Umbilical cord (tissue), 2 donors: Measurements from ENCODE around the gene CATSPERZ. TPM values are rescaled to one million over a fixed set of nuclear protein-coding genes. Genes with fewer than 3 reads are reported as not detected.
"Not testable (repeated sequence)": the region's sequence is repeated elsewhere in the genome, so short reads cannot be mapped to it uniquely, and the experiment has no call there.

Source experiments
- DNase-seq: peaks from one replicate; pipeline ENCODE4 v3.0.0-alpha.2; 2015; ENCODE audit warnings: low spot score
- total RNA-seq: library from RNA; depleted of rRNA; stranded (reverse); fragments of >200 nt; gene quantifications from one replicate; pipeline ENCODE4 v1.2.3, GENCODE V29; 2014; ENCODE audit warnings: low replicate concordance; ENCODE audit not compliant: insufficient read depth

Gene CATSPERZ
- total RNA-seq, 1 donor from 2014 or later: not detected

DNA sequence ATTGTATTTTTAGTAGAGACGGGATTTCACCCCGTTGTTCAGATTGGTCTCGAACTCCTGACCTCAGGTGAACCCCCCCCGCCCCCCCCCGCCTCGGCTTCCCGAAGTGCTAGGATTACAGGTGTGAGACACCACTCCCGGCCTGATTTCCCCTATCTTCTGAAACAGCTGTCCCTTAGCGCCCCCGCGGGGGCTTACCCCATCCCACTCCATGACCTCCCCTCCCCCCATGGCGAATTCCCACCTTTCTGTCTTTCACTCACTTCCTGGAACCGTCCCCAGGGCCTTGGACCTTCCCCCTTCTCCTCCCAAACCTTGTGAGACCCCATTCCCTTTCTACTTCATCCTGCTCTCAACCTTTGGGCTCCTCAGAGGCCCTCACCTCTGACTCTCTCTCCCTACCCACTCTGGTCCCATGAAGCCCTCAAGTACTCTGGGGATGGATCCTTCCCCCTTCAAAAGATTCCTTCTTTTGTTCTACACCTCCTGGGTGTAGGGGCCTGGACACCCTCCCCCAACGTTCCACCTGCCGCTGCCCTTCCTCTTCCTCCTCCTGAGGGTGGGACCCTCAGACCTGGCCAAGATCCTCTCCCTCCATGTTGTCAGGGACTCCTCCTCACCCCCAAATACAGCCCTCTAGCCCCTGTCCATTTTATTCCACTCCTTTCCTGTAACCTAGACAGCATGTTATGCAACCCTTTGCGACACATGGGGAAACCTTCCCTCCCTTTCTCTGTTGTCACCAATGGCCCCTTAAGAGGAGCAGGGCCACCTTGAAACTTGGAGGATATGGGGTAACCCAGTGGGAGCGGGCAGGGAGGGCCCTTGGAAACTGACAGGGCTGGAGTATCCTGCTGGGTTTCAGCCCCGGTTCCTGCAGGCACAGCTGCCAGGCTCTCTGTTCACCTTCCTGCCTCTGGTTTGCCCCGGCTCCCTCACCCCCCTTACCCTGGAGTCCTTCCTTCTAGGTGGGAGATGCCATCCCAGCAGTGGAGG, 18.9 kb downstream of the CATSPERZ start:
- no peak for DNase-seq

DNA sequence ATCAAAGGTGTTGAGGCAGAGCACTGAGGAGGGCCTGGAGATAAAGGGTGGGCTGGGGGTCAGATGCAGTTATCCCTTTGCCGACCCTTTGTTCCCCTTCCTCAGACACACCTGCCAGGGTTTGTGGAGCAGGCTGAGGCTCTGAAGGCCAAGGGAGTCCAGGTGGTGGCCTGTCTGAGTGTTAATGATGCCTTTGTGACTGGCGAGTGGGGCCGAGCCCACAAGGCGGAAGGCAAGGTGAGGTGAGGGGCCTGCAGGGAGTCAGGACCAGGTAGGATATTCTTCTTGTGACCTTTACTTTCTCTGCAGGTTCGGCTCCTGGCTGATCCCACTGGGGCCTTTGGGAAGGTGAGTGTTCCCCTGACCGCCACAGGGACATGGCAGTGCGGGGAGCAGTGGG, 20.4 kb downstream of the CATSPERZ start:
- no peak for DNase-seq

DNA sequence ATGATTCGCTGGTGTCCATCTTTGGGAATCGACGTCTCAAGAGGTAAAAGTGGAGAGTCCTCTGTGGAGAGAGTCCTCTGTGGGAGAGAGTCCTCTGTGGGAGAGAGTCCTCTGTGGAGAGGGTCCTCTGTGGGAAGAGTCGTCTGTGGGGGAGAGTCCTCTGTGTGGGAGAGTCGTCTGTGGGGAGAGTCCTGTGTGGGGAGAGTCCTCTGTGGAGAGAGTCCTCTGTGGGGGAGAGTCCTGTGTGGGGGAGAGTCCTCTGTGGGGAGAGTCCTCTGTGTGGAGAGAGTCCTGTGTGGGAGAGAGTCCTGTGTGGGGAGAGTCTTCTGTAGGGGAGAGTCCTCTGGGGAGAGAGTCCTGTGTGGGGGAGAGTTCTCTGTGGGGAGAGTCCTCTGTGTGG, 20.9 kb downstream of the CATSPERZ start:
- DNase-seq: no peak

DNA sequence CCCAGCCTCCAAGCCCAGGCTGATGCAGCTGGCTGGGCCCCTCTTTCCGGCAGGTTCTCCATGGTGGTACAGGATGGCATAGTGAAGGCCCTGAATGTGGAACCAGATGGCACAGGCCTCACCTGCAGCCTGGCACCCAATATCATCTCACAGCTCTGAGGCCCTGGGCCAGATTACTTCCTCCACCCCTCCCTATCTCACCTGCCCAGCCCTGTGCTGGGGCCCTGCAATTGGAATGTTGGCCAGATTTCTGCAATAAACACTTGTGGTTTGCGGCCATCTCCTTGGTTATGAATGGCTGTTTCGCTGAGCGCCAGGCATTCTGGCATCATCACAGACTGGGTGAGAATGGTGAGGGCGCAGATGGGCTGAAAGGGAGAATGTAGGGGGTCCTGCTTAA, 21.4 kb downstream of the CATSPERZ start:
- no peak for DNase-seq

DNA sequence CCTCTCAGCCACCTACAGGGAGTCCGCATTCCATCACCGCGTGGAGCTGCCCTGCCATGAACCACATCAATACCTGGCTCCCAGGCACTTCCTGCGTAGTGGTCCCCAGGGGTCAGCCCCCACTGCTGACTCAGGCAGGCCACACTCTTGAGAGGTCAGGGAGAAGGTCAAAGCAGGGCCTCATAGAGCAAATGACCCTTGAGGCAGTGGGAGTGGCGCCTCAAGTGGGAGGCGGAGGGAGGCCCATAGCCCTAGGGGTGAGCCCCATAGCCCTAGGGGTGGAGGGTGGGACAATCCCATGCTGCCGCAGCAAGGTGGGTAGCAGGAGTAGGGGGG, 22.7 kb downstream of the CATSPERZ start:
- DNase-seq: no peak

DNA sequence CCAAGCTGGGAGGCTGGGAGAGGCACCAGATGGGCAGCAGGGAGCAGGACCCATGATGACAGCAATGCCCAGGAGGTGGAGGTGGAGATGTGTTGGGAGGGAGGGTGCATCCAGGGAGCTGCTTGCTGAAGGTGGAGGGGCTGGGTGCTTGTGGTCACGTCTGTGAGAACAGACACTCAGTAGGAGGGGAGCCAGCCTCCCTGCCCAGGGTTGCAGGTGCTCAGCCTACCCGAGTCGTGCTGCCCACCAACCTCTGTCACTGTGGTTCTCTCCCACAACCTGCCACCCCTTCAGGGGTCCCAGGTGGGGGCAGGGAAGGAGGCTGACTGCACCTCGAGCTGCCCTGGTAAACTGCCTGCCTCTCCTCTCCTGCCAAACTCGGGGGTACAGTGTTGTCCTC, 23.2 kb downstream of the CATSPERZ start:
- no peak for DNase-seq

DNA sequence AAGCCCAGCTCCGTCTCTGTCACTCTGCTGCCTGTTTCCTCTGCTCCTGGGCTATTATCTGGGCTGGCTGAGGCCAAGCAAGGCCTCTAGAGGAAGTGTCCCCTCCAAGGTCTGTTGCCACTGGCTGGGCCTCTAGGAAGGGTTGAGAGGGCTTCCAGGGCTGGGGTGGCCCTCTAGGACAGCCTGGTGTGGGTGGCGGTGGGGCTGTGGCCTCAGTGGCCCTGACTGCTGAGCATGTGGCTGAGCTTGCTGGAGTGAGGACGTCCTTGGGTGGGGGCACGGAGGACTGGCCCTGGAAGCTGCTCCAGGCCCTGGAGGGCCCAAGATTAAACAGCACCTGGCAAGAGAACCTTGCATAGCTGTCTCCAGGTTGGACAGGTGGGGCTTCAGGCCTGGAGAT, 23.8 kb downstream of the CATSPERZ start:
- not testable (repeated sequence) for DNase-seq

DNA sequence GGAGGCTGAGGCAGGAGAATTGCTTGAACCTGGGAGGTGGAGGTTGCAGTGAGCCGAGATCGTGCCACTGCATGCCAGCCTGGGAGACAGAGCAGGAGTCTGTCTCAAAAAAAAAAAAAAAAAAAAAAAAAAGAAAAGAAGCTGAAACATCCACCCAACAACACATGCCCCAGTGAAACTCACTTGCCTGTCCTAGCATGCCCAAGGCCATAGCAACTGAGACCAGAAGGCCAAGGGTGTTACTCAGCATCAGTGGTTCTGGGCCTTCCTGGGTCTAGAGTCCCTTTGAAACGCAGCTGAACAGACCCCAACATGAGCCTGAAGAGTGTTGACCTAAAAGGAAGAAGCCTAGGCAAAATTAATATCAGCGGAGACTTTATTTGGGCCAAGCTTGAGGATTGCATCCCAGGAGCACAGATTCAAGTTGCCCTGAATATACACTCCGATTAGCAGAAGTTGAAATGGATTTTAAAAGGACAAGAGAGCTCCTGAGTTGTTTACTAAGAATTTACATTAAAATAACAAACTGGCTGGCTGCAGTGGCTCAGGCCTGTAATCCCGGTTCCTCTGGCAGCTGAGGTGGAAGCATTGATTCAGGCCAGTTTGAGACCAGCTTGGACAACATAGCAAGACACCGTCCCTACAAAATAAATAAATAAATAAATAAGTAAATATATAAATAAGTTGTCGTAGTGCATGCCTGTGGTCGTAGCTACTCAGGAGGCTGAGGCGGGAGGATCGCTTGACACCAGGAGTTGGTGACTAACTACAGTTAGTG, 24.7 kb downstream of the CATSPERZ start:
- DNase-seq: peak; percentile 44

DNA sequence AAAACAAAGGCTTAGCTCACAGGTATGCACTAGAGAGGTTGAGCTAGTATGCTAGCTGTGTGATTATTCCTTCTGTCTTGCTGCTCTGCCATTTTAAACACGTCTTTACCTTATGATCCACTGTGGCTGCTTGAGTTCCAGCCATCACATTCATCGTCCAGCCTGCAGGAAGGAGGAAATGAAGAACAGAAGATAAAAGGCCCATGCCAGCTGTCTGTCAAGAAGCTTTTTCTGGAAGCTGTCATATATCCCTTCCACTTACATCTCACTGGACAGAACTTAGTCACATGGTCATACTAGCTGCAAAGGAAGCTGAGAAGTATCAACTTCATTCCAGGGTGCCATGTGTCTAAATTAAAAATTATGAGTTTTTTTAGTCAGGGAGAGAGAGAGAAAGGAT, 27.2 kb downstream of the CATSPERZ start:
- DNase-seq: no peak

DNA sequence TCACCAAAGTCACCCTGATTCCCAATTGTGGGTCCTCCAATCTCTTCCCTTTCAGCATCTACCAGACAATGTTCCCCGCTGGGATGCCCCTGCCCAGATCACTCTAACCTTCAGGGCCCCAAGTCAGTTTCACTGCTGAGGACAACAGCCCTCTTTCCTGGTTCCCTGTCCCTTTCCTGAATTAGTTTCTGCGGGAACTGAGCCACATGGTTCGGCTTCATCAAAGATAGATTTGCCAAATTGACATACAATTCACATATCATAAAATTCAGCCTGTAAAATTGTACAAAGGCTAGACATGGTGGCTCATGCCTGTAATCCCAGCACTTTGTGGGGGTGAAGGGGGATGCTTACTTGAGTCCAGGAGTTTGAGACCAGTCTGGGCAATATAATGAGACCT, 27.8 kb downstream of the CATSPERZ start:
- DNase-seq: no peak

DNA sequence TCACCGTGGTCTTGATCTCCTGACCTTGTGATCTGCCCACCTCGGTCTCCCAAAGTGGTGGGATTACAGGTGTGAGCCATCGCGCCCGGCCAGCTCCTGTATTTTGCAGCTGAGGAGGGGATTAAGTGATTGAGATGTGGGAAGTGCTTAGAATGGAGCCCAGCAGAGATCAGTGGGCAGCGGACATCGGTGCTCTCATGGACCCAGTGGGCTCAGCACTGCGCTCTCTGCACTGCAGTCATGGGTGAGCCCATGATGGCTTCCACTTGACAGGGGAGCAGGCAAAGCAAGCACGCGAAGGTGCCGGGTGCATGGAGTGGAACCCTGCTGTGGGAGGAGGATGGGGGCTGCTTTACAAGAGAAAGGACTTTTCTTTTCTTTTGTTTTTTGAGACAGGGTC, 30.7 kb downstream of the CATSPERZ start:
- DNase-seq: no peak

DNA sequence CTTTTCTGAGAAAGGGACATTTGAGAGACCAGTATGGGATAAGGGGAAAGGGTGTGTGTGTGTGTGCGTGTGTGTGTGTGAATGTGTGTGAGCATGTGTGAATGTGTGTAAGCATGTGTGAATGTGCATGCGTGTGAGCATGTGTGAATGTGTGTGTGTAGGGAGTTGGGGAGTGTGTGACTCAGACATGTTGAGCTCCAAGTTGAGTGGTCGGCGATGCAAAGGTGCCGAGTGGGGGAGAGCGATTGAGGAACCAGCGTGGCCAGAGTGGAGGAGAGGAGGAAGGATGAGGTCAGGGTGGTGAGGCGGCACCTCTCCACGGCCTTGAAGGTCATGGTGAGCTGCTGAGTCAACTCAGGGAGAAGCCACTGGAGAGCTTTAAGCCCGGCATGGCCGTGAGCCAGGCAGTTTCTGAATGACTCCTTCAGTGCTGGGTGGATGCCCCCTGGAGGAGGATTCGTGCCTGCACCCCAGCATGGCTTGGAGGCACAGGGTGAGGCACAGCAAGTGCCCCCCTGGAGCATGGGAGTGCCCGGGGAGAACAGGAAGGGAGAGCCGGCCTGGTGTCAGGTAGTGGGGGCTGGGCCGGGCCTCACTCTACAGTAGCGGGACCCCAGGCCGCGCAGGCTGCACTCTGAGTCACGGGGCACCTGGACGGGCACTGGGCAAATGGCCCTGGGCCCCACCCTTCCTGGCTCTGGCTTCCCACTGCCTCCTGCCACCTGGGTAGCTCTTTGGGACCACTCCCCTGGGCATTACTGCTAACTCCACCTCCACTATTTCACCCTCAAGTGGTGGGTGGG, 31.6 kb downstream of the CATSPERZ start:
- peak; percentile 89 for DNase-seq

DNA sequence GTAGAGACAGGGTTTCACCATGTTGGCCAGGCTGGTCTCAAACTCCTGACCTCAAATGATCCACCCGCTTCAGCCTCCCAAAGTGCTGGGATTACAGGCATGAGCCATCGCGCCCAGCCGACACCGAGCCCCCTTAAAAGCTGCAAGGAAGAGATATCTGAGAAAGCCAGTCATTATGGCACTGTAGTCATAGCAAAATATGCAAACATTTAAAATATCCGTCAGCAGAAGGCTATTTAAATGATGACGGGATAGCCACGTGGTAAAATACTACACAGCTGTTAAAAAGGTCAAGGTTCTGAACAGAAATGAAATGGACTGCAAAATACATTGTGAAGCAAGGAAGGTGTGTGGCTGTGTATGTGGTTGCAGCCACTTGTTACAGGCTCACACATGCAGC, 33.4 kb downstream of the CATSPERZ start:
- DNase-seq: no peak

DNA sequence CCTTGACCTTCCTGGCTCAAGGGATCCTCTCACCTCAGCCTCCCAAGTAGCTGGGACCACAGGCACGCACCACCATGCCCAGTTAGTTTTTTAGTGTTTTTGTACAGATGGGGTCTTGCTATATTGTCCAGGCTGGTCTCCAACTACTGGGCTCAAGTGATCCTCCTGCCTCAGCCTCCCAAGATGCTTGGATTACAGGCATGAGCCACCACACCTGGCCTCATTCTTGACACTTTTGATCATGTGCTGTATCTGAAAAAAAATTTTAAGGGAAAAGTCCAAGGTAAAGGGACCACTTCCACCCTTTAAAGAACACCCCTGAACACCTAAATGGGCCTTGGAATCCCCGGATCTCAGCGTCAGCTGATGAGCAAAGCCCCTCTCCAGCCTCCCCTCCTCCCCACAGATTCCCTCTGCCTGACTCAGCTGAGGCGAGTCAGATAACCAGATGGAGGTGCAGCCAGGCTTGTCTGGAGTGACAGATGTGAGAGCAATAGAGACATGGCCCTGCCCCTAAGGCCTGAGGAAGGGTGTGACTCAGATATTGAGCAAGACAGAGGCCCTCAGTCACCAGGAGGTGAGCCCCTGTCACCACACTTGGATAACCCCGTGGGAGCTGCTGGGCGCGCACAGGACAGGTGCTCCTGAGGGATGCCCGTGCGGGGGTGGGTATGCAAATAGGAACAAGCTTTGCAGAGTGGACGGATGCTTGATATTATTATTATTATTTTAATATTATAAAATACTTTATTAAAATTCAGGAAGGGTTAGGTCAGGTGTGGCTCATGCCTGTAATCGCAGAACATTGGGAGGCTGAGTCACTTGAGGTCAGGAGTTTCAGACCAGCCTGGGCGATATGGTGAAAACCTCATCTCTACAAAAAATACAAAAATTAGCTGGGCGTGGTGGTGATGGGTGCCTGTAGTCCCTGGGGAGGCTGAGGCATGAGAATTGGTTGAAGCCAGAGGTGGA, 34.9 kb downstream of the CATSPERZ start:
- DNase-seq: peak; percentile 86

DNA sequence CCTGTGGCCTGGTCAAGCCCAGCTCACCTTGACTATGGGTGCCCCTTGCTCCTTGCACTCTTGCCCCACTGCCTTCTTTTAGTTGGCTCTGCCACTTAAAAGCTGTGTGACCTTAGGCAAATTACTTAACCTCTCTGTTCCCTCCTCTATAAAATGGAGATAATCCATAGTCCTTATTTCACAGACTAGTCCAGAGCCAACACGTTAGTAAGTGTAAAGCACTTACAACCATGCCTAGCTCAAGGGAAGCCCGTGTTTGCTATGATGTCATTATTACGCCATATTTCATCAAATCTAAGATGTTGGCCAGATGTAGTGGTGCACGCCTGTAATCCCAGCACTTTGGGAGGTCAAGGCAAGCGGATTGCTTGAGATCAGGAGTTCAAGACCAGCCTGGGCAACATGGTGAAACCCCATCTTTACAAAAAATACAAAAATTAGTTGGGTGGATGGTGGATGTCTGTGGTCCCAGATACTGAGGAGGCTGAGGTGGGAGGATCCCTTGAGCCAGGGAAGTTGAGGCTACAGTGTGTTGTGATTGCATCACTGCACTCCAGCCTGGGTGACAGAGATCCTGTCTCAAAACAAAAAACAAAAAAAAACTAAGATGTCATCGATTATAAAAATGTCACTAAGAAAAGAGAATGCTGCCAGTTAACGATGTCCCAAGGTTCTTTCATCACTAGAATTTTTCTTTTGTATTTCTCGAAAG, 37.5 kb downstream of the CATSPERZ start:
- DNase-seq: no peak

DNA sequence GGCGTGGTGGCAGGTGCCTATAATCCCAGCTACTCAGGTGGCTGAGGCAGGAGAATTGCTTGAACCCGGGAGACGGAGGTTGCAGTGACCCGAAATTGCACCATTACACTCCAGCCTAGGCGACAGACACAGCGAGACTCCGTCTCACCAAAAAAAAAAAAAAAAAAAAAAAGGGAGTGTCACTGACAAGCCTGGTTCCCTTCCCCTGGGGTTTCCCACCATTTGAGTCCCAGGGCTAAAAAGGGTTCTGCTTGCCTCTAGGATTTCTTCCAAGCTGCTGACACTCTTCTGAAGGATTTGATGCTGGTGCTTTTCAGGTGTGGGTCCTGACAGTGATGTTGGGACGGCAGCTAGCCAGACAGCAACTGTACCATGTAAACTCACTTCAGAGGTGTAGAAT, 38.6 kb downstream of the CATSPERZ start:
- no peak for DNase-seq

DNA sequence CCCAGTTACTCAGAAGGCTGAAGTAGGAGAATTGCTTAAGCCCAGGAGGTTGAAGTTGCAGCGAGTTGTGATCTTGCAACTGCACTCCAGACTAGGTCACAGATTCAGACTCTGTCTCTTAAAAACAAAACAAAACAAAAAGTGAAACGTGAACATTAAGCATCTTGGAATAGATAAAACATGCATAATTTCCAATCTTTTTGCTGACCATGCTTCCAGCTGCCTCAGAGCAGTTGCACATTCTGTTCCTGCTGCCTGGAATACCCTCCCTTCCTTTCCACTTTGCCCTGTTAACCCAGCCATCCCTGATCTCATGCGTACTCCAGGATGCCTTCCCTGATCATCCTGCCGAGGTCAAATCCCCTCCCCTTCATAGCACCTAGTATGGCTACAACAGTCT, 39.1 kb downstream of the CATSPERZ start:
- no peak for DNase-seq

DNA sequence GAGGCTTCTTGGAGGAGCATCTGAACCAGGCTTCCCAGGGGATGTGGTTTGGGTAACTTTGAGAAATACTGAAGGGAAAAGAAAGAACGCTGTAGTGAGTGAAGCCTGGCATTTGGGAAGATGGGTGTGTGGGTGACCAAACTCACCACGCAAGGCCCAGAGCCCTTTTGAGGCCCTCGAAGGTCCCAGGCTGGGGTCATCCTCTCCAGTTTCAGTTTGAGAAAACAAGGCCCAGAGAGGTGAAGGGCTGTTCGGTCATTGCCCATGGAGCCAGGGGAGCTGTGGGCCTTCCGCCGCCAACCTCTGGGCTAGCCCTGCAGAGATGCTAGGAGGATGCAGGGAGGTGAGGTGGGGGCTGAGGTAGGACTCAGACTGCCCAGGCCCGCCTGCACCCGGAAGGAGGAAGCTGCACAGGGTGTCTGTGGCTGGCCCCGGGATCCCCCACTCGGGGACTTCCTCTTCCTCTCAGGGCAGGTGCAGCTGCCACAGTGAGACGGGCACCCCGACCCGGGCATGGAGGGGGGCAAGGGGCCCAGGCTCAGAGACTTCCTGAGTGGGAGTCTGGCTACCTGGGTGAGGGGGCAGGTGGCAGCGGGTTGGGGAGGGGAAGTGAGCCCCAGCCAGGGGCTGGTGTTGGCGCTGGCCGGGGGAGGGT, 39.7 kb downstream of the CATSPERZ start, which contains the start of gene CCDC88B:
Gene CCDC88B, plus strand, starts transcription at position 451 of the 655 bp plus-strand sequence. Its CDS starts 63 bp downstream, at position 514.
- DNase-seq: no peak

DNA sequence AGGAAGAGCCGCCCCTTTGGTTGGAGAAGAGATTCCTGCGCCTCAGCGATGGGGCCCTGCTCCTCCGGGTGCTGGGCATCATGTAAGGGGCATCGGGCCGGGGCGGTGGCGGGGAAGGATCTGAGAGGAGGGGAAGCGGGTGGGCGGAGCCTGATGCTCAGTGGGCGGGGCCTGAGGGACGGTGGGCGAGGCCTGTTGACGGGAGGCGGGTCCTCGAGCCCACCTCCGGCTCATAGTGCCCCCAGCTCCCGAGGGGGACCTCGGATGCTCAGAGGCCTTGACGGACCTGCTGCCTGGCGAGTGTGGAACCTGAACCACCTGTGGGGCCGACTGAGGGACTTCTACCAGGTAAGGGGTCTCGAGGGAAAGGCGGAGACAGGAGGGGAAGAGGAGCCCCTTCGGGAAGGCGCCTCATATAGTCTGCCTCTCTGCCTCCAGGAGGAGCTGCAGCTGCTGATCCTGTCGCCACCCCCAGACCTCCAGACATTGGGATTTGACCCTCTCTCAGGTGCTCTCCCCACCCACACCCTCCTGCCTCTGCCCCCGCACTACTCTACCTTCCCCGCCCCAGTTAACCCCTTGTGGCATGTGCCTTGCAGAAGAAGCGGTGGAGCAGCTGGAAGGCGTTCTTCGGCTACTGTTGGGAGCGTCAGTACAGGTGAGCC, 40.6 kb downstream of the CATSPERZ start:
- DNase-seq: no peak
